Measurements from ENCODE around the gene NLRC3. TPM values are rescaled to one million over a fixed set of nuclear protein-coding genes. Genes with fewer than 3 reads are reported as not detected.

Gene NLRC3
- total RNA-seq, 1 donor from 2014 or later = not detected

Other genes with a start within 250 kb of the NLRC3 start
- not detected in 2 replicates for gene OR2C1, start 221.5 kb downstream of the NLRC3 start, total RNA-seq
- gene ZSCAN32, start 176.4 kb downstream of the NLRC3 start, total RNA-seq = 14.3 and 14.5 TPM in 2 replicates
- gene ZNF174, start 176.2 kb downstream of the NLRC3 start, total RNA-seq = 13.7 and 14.1 TPM in 2 replicates
- 2.3 TPM in 2 replicates for gene ZNF597, start 133.9 kb downstream of the NLRC3 start, total RNA-seq
- 53.9 and 55.0 TPM in 2 replicates for gene NAA60, start 133.7 kb downstream of the NLRC3 start, total RNA-seq
- not detected in 2 replicates for gene C16orf90, start 81.9 kb downstream of the NLRC3 start, total RNA-seq
- 28.7 and 28.9 TPM in 2 replicates for gene CLUAP1, start 76.4 kb downstream of the NLRC3 start, total RNA-seq
- 7.1 and 8.4 TPM in 2 replicates for gene SLX4, start 34.2 kb upstream of the NLRC3 start, total RNA-seq
- gene DNASE1, start 77.3 kb upstream of the NLRC3 start, total RNA-seq = 22.5 and 23.1 TPM in 2 replicates
- gene TRAP1, start 140.1 kb upstream of the NLRC3 start, total RNA-seq = 76.3 and 81.9 TPM in 2 replicates